ENCODE data around the gene C1orf226.
"Not testable (repeated sequence)": the region's sequence is repeated elsewhere in the genome, so short reads cannot be mapped to it uniquely, and the experiment has no call there.

The C1orf226 gene

DNA sequence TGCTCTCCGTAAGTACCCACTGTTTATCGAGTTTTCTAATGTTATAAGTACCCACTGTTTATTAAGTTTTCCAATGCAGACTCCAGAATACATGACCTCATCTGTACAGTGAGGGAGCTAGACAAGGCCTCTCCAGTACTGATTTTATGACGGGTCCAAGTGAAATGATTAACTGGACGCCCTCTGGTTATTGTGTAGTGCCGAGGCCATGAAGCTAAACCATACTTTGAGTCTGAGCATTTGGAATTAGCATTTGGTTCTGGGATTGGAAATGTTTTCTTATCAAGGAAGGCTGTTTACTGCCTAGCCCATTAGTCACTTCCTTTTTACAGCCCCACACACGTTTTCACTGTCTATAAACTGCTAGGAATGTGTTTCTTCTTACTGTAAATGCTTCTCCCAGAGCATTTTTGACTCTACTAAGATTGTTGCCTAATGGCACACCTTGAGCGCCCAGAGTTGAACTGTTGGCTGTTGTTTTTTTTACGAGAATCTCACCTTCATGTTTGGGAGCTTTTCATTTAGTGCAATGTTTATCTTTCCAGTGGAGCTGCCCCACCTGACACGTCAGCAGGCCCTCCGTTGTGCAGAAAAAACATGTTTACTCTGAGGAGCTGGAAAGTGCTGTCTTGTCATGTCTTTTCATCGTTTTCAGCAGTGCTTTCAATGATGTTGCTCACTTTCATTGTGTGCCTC lies 31.7 kb upstream of the C1orf226 start:
- DNase-seq (ENCODE audit: low read depth), result peak; percentile 90
- H3K4me3 ChIP-seq (ENCODE audit: low read depth, low read length), result no peak overlapping the region
- no peak for TF ChIP-seq CTCF (conservative IDR thresholded peaks at IDR 0.05; ENCODE audit: low read depth, low read length)

GRCh38 chr1:162351246-162351842 lies 30.2 kb upstream of the C1orf226 start:
- TF ChIP-seq CTCF (conservative IDR thresholded peaks at IDR 0.05; ENCODE audit: low read depth, low read length), result no peak
- DNase-seq (ENCODE audit: low read depth), result no peak
- no peak overlapping the region for H3K4me3 ChIP-seq (ENCODE audit: low read depth, low read length)

GRCh38 chr1:162351874-162352273 lies 29.7 kb upstream of the C1orf226 start:
- H3K4me3 ChIP-seq (ENCODE audit: low read depth, low read length); DNase-seq (ENCODE audit: low read depth): not testable (repeated sequence)

GRCh38 chr1:162353078-162353477 lies 28.4 kb upstream of the C1orf226 start:
- no peak for DNase-seq (ENCODE audit: low read depth)
- no peak overlapping the region for H3K4me3 ChIP-seq (ENCODE audit: low read depth, low read length)
- no peak for TF ChIP-seq CTCF (conservative IDR thresholded peaks at IDR 0.05; ENCODE audit: low read depth, low read length)

DNA sequence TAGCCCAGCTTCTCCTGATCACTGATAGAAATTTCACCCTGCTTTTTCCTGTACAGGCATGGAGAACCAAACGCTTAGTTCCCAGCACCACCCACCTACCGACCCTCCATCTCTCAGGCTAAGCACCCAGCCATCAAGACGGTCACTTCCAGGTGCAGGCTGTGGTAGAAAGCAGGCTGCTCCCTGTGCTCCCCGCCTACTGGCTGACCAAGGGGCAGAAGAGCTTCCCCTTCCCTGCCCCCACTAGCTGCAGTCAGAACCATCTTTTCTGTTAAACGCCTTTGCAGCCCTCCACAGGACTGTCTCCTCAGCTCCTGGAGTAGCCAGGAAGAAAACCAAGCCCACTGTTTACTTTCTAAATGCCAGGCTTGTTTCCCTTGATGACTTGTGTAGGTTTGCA lies 27.8 kb upstream of the C1orf226 start:
- no peak for DNase-seq (ENCODE audit: low read depth)
- no peak overlapping the region for H3K4me3 ChIP-seq (ENCODE audit: low read depth, low read length)
- no peak for TF ChIP-seq CTCF (conservative IDR thresholded peaks at IDR 0.05; ENCODE audit: low read depth, low read length)

GRCh38 chr1:162357681-162358266 lies 23.8 kb upstream of the C1orf226 start:
- H3K4me3 ChIP-seq (ENCODE audit: low read depth, low read length), result no peak overlapping the region
- DNase-seq (ENCODE audit: low read depth), result peak; percentile 73
- TF ChIP-seq CTCF (conservative IDR thresholded peaks at IDR 0.05; ENCODE audit: low read depth, low read length), result peak; percentile 69

DNA sequence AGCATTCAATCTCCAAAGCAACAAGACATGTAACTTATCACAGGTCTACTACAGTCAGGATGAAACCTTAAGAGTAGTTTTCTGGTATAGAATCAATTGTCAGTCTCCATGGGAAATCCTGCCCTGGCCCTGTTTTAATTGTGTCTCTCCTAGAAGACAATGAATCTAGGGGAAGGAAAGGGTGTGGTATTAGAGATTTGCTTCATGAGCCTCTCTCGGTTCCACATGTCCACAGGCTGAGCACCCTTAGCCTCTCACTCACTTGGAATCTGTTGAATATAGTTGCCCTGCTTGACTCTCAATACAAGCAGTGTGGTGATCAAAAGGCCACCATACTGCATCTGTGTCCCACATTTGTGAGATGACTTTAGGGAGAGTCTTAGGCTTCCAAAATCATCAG lies 22.6 kb upstream of the C1orf226 start:
- DNase-seq (ENCODE audit: low read depth), result no peak
- H3K4me3 ChIP-seq (ENCODE audit: low read depth, low read length), result no peak overlapping the region
- TF ChIP-seq CTCF (conservative IDR thresholded peaks at IDR 0.05; ENCODE audit: low read depth, low read length), result no peak
